HPDE6-E6E7 (cell line): ENCODE measurements around the gene GTF3C4.

Source experiments
- DNase-seq: peaks from one replicate; pipeline ENCODE4 v3.0.0; 2011; ENCODE audit warnings: missing footprints; ENCODE audit errors: extremely low spot score

The GTF3C4 gene, protein sequence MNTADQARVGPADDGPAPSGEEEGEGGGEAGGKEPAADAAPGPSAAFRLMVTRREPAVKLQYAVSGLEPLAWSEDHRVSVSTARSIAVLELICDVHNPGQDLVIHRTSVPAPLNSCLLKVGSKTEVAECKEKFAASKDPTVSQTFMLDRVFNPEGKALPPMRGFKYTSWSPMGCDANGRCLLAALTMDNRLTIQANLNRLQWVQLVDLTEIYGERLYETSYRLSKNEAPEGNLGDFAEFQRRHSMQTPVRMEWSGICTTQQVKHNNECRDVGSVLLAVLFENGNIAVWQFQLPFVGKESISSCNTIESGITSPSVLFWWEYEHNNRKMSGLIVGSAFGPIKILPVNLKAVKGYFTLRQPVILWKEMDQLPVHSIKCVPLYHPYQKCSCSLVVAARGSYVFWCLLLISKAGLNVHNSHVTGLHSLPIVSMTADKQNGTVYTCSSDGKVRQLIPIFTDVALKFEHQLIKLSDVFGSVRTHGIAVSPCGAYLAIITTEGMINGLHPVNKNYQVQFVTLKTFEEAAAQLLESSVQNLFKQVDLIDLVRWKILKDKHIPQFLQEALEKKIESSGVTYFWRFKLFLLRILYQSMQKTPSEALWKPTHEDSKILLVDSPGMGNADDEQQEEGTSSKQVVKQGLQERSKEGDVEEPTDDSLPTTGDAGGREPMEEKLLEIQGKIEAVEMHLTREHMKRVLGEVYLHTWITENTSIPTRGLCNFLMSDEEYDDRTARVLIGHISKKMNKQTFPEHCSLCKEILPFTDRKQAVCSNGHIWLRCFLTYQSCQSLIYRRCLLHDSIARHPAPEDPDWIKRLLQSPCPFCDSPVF

DNA sequence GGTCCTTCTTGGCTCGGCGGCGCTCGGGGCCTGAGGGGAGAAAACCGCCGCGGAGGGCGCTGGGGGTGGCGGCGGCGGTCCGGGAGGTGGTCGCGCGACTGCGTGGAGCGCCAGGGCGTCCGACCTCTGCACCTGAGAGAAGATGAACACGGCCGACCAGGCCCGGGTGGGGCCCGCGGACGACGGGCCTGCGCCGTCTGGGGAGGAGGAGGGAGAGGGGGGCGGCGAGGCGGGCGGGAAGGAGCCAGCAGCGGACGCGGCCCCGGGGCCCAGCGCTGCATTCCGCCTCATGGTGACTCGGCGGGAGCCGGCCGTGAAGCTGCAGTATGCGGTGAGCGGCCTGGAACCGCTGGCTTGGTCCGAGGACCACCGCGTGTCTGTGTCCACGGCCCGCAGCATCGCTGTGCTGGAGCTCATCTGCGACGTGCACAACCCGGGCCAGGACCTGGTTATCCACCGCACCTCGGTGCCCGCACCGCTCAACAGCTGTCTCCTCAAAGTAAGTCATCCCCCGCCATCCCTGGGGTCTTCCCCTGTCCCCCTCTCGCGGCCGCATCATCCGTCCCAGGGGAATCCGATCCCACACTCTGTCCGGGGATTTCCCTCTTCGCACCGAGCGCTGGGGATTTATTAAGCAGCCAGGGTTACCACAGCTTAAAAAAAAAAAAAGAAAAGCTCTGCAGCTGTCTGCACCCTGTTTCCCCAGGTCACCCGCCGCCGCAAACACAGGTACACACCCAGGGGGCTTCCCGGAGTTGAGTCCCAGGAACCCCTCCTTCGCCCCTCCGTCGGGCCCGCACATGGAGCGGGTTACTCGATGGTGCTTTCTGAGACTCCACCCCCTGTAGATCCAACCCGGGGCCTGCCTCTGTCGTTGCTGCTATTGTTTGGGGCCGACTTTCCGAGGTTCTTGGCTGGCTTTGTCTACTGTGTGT lies at the start of gene GTF3C4:
Gene GTF3C4 (plus strand): TSS at position 8 of the 935 bp plus-strand sequence. CDS start 135 bp downstream, at position 143.
- DNase-seq = peak; percentile 14

DNA sequence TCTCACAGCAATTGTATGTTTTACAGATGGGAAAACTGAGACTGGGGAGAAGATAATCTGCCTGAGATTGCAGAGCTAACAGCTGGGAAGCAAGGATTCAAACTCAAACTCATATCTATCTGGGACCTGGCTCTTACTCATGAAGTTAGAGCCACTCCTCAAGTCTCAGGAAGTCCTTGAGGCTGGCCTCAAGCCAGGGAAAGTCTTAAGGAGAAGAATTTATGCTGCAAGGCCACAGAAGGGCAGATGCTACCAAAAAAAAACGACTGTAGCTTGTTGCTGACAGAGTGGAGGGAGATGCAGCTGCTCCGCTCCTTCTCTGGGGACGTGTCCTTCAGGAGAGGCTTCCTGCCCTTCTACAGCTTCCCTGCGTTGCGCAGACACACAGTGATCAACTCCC lies 48.1 kb upstream of the GTF3C4 start:
- DNase-seq = no peak

DNA sequence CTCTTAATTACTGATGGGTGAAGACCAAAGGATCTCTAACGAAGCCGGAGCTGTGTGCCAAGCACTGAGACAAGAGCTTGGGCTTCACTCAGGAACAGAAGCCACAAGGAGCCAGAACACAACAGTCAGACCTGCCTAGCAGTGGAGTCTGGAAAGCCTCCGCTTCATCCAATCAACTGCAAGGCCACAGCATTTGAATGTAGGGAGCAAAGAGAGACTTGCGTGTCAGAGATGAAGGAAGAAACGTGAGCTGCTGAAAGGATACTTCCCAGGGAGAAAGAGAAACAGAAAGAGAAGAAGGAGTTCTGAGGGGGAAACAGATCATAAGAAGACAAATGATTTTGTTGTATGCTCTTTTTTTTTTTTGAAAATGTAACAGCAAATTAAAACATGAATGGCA lies 44.0 kb upstream of the GTF3C4 start:
- no peak for DNase-seq

DNA sequence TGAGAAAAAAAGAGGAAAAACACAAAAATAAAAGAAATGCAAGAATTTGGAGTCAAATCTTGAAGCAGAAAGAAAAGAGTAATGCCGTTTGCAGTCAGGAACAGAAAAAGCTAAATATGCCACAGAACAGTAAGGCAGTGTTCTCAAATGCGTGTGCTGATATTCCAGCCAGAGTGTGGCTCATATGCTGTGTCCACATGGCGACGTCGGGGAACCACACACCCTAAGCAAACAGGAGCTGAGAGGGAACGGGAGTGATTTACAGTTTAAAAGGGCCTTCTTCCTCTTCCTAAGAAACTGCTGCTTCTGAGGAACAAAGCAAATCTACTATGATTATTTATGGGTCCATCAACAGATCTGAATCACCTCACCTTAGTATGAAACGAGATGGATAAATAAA lies 43.2 kb upstream of the GTF3C4 start:
- no peak for DNase-seq

DNA sequence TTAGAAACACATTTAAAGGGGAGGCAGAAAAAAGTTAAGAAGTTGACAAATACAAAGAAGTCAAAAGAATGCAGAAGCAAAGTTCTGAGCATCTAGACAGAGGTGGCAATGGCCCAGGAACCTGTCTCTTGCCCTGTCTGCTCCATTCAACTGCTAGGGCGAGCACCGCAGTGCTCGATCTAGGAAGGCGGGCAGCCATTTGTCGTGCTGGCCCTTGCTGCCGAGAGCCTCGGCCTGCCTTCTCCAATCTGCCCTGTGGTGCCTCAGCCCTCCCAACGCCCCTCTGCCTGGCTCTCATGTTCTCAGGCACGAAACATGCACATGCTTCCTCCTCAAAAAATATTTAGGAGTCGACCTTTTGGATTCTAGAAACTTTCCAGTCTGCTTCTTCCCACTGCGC lies 42.7 kb upstream of the GTF3C4 start:
- no peak for DNase-seq

DNA sequence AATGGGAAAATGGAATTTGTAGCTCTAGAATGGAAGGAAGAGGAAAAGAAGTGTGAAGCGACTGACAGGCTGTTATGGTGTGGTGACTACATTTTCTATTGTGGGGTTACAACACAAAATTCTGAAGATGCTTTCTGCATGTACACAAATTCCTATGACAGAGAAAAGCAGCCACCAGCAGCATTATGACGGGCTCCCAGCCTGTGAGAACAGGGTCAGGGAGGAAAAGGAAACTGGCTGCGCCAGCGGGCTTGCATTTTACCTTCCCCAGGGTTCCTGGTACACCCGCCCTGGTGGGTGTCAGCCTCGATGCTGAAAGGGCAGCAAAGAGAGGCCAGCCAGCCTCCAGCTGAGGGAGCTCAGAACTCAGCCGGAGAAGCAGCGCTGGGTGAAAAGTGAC lies 41.5 kb upstream of the GTF3C4 start:
- DNase-seq = no peak

DNA sequence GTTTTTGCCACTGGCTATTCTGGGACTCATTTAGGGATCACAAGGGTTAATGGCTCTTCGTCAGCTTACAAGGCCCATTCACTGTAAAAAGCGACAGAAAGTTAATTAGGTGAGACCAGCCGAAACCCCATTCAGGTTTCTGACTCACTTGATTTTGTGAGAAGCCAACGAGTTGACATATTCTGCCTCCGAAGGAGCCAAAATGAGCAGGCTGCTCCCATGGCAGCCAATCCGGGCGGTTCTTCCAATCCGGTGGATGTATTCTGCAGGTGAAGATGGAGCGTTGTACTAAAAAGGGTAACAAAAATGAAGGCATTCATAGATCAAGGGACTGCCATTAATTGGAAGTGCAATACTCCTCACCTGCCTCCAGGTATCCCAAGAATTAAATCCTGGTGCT lies 40.1 kb upstream of the GTF3C4 start:
- no peak for DNase-seq

DNA sequence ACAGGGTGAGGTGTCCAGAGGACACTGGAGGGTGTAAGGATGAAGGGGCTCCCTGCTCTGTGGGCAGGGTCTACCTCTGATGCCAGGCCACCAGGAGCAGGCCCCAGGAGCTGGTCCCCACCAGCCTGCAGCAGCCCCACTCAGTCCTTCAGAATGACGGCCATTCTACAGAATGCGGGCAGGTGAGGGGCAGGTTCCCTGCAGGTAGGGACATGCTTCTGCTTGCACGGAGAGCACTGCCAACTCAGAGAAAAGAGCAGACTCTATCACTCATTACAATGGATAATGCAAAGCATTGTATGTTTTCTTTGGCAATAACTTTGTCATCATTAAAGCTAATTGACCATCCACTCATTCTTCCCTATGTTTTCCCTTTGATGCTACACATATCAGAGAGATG lies 39.5 kb upstream of the GTF3C4 start:
- peak; percentile 63 for DNase-seq

DNA sequence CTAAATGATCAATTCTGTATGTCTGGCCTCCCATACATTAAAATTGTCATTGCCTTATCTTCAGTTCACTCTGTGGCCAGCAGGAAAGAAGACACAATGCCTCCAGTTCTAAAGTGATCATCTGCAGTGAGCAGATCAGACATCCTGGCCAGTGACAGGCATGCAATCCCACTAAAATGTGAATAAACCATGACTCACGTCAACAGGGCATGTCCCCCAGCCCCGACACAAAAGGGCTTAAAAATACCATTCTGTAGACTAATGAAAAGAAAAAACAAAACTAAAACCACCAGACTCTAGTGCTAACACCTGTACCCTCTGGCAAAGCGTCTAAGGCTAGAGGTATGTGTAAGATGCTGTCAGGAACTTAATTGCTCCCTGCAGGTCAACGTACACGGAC lies 39.0 kb upstream of the GTF3C4 start:
- DNase-seq = peak; percentile 77

DNA sequence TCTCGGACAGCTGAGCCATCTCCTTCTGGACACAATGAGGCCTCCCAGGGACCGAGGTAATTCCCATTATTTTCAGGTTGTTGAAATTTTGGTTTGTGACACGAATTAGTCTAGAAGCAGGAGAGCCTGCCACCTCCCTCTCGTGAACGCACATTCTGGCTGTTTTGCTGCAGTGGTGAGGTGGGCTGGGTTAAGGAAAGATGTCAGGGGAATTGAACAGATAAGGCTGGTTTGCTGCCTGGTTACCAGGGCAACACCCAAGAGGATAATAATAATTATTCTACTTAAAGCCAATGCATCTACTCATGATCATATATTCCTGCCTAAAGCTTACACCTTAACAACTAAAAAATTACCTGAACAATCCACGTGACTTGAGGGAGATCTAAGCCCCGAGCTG lies 38.6 kb upstream of the GTF3C4 start:
- DNase-seq = no peak

DNA sequence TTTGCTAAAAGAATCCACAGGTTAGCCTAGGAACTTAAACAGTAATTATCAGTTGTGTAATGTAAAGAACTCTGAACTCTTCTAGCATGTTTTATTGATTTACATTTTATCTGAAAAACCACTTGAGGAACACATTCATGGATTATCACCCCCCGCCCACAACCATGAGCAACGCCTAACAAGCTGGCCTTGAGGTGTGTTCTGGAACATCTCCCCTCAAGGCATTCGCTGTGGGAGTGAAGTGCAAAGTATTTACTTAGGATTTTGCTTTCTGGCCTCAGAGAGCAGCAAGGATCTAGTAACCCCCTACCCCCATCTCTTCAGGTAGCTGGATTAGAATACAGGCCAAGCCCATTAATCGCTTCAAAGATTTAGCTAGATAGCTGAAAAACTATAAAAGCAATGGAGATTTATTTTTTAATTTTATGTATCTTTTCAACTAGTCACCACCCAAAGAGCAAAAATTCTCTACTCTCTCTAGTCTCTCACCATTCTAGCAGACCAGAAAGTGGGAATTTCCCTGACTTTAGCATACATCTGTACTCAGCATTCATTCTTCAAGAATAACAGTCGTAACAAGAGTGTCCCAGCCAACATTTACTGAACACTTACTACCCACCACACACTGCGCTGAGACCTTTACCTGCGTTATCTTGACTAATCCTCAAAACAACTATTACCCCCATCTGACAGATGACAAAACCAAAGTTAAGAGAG lies 37.7 kb upstream of the GTF3C4 start:
- DNase-seq = no peak

DNA sequence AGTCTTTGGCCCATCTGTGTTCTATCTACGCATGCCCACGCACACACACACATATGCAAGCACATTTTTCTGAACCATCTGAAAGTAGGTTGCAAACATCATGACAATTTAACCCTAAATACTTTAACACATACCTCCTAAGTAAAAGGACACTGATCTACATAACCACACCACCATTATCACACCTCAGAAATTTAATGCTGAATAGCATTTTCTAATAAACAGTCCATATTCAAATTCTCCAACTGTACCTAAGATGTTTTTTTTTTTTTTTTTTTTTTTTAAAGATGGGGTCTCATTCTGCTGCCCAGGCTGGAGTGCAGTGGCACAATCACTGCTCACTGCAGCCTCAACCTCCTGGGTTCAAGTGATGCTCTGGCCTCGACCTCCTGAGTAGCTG lies 35.9 kb upstream of the GTF3C4 start:
- no peak for DNase-seq

DNA sequence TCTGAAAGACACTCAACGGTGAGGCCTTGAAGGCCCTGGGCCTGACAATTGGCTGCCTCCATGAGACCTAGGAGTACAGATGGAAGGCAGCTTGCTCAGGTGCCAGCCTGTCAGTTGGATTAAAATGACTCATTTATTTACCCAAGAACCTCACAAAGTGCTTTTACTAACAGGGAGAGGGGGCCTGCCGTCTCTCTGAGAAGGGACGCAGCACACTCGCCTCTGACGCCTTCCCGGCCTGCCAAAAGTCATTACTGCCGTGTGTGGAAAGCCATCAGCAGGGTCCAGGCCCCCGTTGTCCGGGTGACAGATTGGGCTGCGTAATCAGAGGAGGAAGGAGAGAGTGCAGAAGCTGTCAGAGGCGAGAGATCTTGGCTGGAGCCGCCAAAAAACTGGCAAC lies 32.9 kb upstream of the GTF3C4 start:
- DNase-seq = no peak

DNA sequence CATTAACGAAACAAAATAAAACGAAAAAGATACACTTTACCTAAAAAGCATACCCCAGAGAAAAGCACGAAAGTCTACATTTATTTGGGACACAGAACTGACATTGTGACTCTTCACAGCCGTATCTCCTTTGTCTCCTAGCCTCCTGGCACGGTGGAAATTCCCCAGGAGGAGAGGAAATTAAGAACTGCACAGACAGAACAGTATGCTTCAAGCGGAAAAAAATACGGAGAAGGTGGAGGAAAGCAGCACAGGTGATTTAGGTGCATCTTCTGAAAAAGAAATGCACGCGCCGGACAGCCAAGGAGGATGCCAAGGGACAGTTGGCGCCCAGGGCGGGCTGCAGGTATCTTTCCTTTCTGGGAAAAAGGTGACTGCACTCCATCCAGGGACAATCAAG lies 32.5 kb upstream of the GTF3C4 start:
- DNase-seq = no peak

DNA sequence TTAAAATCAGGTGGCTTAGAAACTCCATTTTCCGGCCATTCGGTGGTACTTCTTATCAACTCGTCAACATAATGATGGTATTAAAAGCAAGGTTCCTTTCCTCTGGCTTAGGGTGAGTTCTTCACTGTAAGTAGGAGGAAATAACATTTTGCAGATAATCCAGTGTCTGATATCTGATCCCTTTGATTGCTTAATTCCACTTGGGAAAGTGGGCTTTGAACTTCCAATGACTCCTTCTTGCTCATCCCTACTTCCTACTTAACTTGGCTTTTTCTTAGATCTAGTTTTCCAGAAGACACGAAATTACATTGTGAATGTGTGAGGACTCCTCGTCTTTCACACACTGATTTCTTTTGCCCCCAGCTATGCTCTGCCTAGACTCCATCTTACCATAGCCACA lies 32.0 kb upstream of the GTF3C4 start:
- no peak for DNase-seq

DNA sequence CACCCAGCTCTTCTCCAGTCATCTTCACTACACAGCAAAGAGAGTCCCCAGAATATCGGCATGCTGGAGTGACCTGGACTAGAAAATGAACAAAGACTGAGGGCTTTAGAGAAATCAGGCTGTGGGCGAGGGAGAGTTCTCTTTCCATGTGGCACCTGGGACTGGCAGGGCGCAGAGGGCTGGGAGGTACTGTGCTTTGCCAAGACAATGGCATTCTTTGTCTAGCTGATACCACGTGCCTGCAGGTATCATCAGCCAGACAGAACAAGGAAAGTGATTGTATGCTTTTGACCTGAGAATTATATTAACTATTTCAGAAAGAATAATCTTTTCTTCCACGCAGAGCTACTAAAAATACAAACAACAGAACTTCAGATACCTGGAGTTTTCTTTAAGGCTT lies 30.9 kb upstream of the GTF3C4 start:
- no peak for DNase-seq

DNA sequence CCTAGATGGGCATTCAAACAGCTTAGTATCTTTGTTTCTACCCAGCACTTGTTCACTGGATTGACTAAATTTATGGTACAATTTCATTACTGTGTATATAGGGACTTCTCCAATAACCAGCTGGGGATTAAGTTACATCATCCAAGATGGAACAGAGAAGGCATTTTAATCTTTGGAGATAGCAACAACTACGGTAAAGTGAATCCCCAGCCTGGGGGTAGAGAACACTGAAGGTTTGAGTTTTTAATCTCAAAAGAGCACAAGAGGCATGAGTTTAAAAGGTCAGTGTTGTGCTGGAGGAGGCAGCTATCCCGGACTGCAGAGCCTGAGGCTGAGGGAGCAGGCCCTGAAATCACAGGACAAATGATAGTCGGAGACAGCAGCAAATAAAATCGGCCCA lies 29.0 kb upstream of the GTF3C4 start:
- no peak for DNase-seq

DNA sequence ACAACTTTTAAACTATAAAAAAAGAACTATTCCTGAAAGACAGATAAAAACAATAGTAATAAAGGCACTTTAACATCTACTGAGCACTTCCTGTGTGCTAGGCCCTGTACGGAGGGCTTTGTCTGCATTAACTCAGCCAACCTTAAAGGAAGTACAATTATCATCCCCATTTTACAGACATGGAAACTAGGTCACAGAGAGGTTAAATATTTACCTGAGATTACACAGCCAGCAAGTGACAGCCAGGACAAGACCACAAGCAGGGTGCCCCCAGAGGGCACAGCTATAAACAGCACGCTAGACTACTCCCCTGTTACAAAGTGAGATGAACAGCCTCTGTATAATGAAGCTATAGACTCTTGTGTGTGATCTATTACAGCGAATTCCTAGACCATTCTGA lies 26.0 kb upstream of the GTF3C4 start:
- no peak for DNase-seq

DNA sequence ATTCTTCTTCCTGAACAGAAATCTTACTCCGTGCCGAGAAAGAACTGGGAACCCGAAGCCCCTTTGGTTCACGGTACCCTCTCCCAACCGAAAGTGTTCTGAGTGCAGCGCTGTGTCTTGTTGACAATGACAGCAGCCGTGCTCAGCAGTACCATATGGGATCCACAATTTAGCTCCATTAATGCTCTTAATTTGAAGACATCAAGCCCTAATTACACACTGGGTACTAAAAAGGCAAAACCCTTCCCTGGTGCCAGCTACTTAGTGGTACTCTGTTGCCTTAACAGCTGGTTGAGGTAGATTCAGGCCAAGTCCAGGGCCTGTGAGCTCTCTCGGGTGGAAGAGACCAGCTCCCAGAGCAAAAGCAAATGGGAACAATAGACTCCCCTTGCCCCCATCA lies 25.0 kb upstream of the GTF3C4 start:
- no peak for DNase-seq

DNA sequence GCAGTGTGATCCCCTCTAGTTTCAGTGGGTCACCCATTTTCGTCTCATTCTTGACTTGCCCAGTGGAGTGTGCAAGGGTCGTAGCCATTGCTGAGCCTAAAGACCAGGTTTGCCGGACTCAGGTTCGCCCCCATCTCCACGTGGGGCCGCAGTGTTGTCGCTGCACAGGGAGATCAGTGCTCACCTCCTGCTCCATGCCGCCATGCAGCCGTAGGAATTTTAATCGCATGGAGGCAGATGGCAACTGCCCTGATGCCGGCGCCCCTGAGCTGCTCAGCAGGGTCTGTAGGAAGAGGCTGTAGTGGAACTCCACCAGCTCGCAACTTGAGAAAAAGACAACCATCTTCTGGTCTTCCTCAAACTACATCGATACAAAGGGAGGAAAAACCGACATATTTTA lies 24.6 kb upstream of the GTF3C4 start:
- DNase-seq = no peak

DNA sequence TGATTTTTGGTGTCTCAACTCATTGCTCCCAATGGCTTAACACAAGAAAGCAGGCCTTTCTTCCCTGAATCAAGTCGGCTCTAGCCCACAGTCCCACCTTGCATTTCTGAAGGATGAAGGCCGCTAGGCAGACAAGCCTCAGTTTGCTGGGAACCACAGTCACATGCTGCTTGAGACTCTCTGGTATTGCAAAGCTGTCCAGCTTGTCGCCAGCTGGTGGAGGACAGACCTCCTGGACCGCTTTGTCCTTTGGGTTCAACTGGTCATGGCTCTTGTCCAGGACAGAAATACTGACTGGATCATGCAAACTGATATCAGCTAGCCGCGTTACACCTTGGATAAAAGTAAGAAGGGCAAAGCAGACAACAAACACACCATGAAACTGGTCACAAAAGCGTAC lies 23.5 kb upstream of the GTF3C4 start:
- no peak for DNase-seq
